B cell (primary cell): ENCODE measurements around the gene UNC79. TPM values are rescaled to one million over a fixed set of nuclear protein-coding genes. Genes with fewer than 3 reads are reported as not detected.

ENCODE experiments used
- ATAC-seq: fragments of 200-7000 bp; cut with Tn5 transposase; one replicate; pipeline ENCODE4 v1.10.0; 2021; ENCODE audit warnings: low read depth, mild to moderate bottlenecking, moderate number of reproducible peaks, moderate library complexity
- CTCF ChIA-PET: fragments of 350-600 bp; sonication (Branson Sonifier 250); formaldehyde crosslinking; loops from one replicate; lab custom pipeline; 2021; ENCODE audit warnings: antibody characterized with exemption, inconsistent platforms; lab: Charles Lee
- POLR2A ChIA-PET: fragments of 350-600 bp; sonication (Branson Sonifier 250); formaldehyde crosslinking; loops from one replicate; lab custom pipeline; 2021; ENCODE audit warnings: antibody characterized with exemption; lab: Charles Lee
- DNase-seq: peaks from one replicate; pipeline ENCODE4 v3.0.0; 2013
- H2AFZ ChIP-seq: 2 replicates; pipeline ENCODE4 v1.6.1; 2012; ENCODE audit warnings: mild to moderate bottlenecking, low read depth, low read length; ENCODE audit not compliant: insufficient read depth, poor library complexity, severe bottlenecking
- H3K27ac ChIP-seq, 2 donors: 1 replicate in 1 of 2; 2 replicates in 1 of 2; pipeline ENCODE4 v1.5.1; 2012 to 2013; ENCODE audit warnings: low read length in 2 of 2, mild to moderate bottlenecking in 2 of 2, moderate library complexity in 1 of 2
- H3K27me3 ChIP-seq, 4 experiments: fragments of 200-600 bp in 1 of 4; sonication (generic) in 1 of 4; replicated peaks in 1 of 4; 1 replicate in 2 of 4; 2 replicates in 2 of 4; pipeline versions ENCODE4 v1.6.1 to v1.7.0; 2013 to 2016; ENCODE audit warnings: low read length in 3 of 4, mild to moderate bottlenecking in 2 of 4, mixed read lengths in 1 of 4, moderate library complexity in 1 of 4; ENCODE audit not compliant: insufficient read depth in 4 of 4, control insufficient read depth in 3 of 4; ENCODE audit errors: control extremely low read depth in 1 of 4
- H3K36me3 ChIP-seq, 2 experiments: replicated peaks in 1 of 2; 1 replicate in 1 of 2; 2 replicates in 1 of 2; pipeline versions ENCODE4 v1.6.1 to v1.7.1; 2013; ENCODE audit warnings: low read length in 1 of 2; ENCODE audit not compliant: insufficient read depth in 2 of 2, control insufficient read depth in 1 of 2; ENCODE audit errors: control extremely low read depth in 1 of 2, extremely low read depth in 1 of 2
- H3K4me1 ChIP-seq, 2 donors: fragments of 200-600 bp in 1 of 2; sonication (generic) in 1 of 2; 1 replicate in 1 of 2; 2 replicates in 1 of 2; pipeline versions ENCODE4 v1.5.1 to v1.6.1; 2013 to 2017; ENCODE audit warnings: low read length in 2 of 2; ENCODE audit not compliant: control insufficient read depth in 2 of 2, insufficient read depth in 2 of 2
- H3K4me2 ChIP-seq: replicated peaks from 2 replicates; pipeline ENCODE3; 2012; ENCODE audit warnings: mild to moderate bottlenecking, low read depth, low read length; ENCODE audit not compliant: poor library complexity, severe bottlenecking
- H3K4me3 ChIP-seq, 5 experiments: fragments of 200-600 bp in 1 of 5; sonication (generic) in 1 of 5; 1 replicate in 3 of 5; 2 replicates in 2 of 5; pipeline versions ENCODE4 v1.5.1 to v1.7.0; 2011 to 2016; ENCODE audit warnings: low read length in 4 of 5, mild to moderate bottlenecking in 4 of 5, low read depth in 2 of 5, control low read depth in 1 of 5, moderate library complexity in 1 of 5; ENCODE audit not compliant: insufficient read depth in 1 of 5; ENCODE audit errors: control extremely low read depth in 1 of 5, extremely low read depth in 1 of 5
- H3K79me2 ChIP-seq: fragments of 200-600 bp; sonication (generic); one replicate; pipeline ENCODE4 v1.6.0; 2016; ENCODE audit warnings: low read length; ENCODE audit not compliant: control insufficient read depth, insufficient read depth
- H3K9ac ChIP-seq: fragments of 200-600 bp; sonication (generic); 2 replicates; pipeline ENCODE4 v1.6.1; 2017; ENCODE audit warnings: mild to moderate bottlenecking, low read length, moderate library complexity
- H3K9me3 ChIP-seq, 3 donors: one replicate each; pipeline versions ENCODE4 v1.6.1 to v1.7.1; 2013; ENCODE audit warnings: low read length in 2 of 3; ENCODE audit not compliant: control insufficient read depth in 2 of 3, insufficient read depth in 1 of 3; ENCODE audit errors: control extremely low read depth in 1 of 3
- H4K20me1 ChIP-seq: 2 replicates; pipeline ENCODE4 v1.6.0; 2012; ENCODE audit warnings: mild to moderate bottlenecking, low read length; ENCODE audit not compliant: insufficient read depth, control insufficient read depth, poor library complexity, severe bottlenecking
- H3K27ac Mint-ChIP-seq: one replicate; pipeline ENCODE4 v1.8.0; 2021; ENCODE audit warnings: mixed read lengths
- H3K27me3 Mint-ChIP-seq: one replicate; pipeline ENCODE4 v1.8.0; 2021; ENCODE audit warnings: mixed read lengths
- H3K4me1 Mint-ChIP-seq: one replicate; pipeline ENCODE4 v1.8.0; 2021; ENCODE audit warnings: mixed read lengths
- H3K4me3 Mint-ChIP-seq: one replicate; pipeline ENCODE4 v1.8.0; 2021; ENCODE audit warnings: mixed read lengths
- H3K9me3 Mint-ChIP-seq: one replicate; pipeline ENCODE4 v1.8.0; 2022; ENCODE audit warnings: mixed read lengths; ENCODE audit not compliant: insufficient read depth
- CTCF ChIP-seq: fragments of 200-600 bp; IDR thresholded peaks from one replicate; pipeline ENCODE4 v1.8.0; 2022; ENCODE audit warnings: antibody characterized with exemption, mild to moderate bottlenecking
- EZH2 ChIP-seq: IDR thresholded peaks from 2 replicates; pipeline ENCODE4 v1.6.1; 2012; ENCODE audit warnings: borderline replicate concordance, low read depth, mild to moderate bottlenecking, moderate library complexity, low read length; ENCODE audit not compliant: insufficient read depth, poor library complexity, severe bottlenecking
- WGBS: methylation state at CpG from one replicate; pipeline ENCODE4 v1.1.5; 2013; ENCODE audit warnings: missing lambda C conversion rate; ENCODE audit not compliant: insufficient coverage; 5-methylcytosine and 5-hydroxymethylcytosine counted together
- intact Hi-C: fragments of 100-400 bp; cut with micrococcal nuclease; formaldehyde crosslinking; loops from one replicate; pipeline ENCODE4 v1.10.0; 2022
- polyA plus RNA-seq: library from polyadenylated mRNA; depleted of rRNA; stranded (reverse); fragments of >200 nt; gene quantifications from 2 replicates; pipeline ENCODE4 v1.2.3, GENCODE V29; 2012
- total RNA-seq, 2 donors: library from RNA; stranded (reverse); fragments of 120-200 nt in 1 of 2; gene quantifications; 1 replicate in 1 of 2; 2 replicates in 1 of 2; pipeline versions ENCODE4 v1.2.3 to v1.2.4, GENCODE V29; 2013 to 2022

The UNC79 gene
- total and polyA plus RNA-seq, 2 donors (not counting 1 experiment from before 2014, with no cell fraction given) = 0.04 to 0.15 TPM

- H2AFZ ChIP-seq = no peak overlapping the region
- peaks cover 0 to 5% (median 0%) of the 10 kb centered on the region in 4 experiments for H3K27me3 ChIP-seq
- no peak overlapping the region for H3K4me3 ChIP-seq
- WGBS = no CpG with 5 or more reads among the region's 2 CpGs
- Mint-ChIP-seq H3K9me3 (no peaks in the 10 kb centered on the region), H3K27me3 (peaks cover under 1% of the 10 kb centered on the region), H3K4me3 (no peak overlapping the region), H3K4me1 (peaks cover 30% of the 10 kb centered on the region), H3K27ac (no peak overlapping the region)
- intact Hi-C loops = no loop called here
- no peaks in the 10 kb centered on the region for H4K20me1 ChIP-seq
- CTCF ChIA-PET = no interaction called here
- H3K4me2 ChIP-seq = no peak overlapping the region
- H3K36me3 ChIP-seq = no peaks in the 10 kb centered on the region
- no peaks in the 10 kb centered on the region for H3K79me2 ChIP-seq
- no peak overlapping the region for H3K27ac ChIP-seq
- TF ChIP-seq CTCF (no peak), EZH2 (no peak)
- H3K4me1 ChIP-seq = peaks cover 20 to 24% of the 10 kb centered on the region in 2 donors
- H3K9ac ChIP-seq = no peak overlapping the region
- POLR2A ChIA-PET = no interaction called here
- no peak for ATAC-seq
- no peaks in the 10 kb centered on the region for H3K9me3 ChIP-seq
- DNase-seq = no peak
These were observed 101.8 kb downstream of the UNC79 start for GRCh38 chr14:93532541-93532940.

GRCh38 chr14:93533437-93533836, 102.7 kb downstream of the UNC79 start:
- POLR2A ChIA-PET = no interaction called here
- H3K36me3 ChIP-seq = no peaks in the 10 kb centered on the region
- CTCF ChIA-PET = interaction anchor here (1.0 to 2.5 kb wide), 2 partner anchors 10 to 85 kb away, joined by 4 to 9 read pairs; no protein-coding TSS in a partner anchor
- Mint-ChIP-seq H3K27ac (peak overlapping the region; percentile 56), H3K27me3 (no peaks in the 10 kb centered on the region), H3K4me1 (peaks cover 30% of the 10 kb centered on the region), H3K4me3 (no peak overlapping the region), H3K9me3 (no peaks in the 10 kb centered on the region)
- H2AFZ ChIP-seq = no peak overlapping the region
- no peaks in the 10 kb centered on the region for H3K79me2 ChIP-seq
- no peak for DNase-seq
- H3K9me3 ChIP-seq = no peaks in the 10 kb centered on the region
- no peak for ATAC-seq
- H3K4me1 ChIP-seq = peaks cover 20 to 24% of the 10 kb centered on the region in 2 donors
- intact Hi-C loops = no loop called here
- no CpG with 5 or more reads among the region's 2 CpGs for WGBS
- H3K27me3 ChIP-seq = no peaks in the 10 kb centered on the region
- H3K27ac ChIP-seq = no peak overlapping the region
- TF ChIP-seq CTCF (no peak), EZH2 (no peak)
- peak overlapping the region; percentile 27 for H3K4me2 ChIP-seq
- H3K9ac ChIP-seq = no peak overlapping the region
- H3K4me3 ChIP-seq = no peak overlapping the region
- no peaks in the 10 kb centered on the region for H4K20me1 ChIP-seq
